GF-D8 (cell line): ENCODE measurements around the gene SNCB.

Experiments
- DNase-seq: peaks from one replicate; lab custom pipeline; 2025; lab: John Stamatoyannopoulos, UW

SNCB gene

GRCh38 chr5:176629853-176630680 is at the start of gene SNCB, which contains the start of gene EIF4E1B:
TSS of gene SNCB (minus strand) at chr5:176630534. CDS start at chr5:176629654, 880 bp downstream.
TSS of gene EIF4E1B (plus strand) at chr5:176630675. CDS start at chr5:176642788, 12,113 bp downstream.
- no peak for DNase-seq

DNA sequence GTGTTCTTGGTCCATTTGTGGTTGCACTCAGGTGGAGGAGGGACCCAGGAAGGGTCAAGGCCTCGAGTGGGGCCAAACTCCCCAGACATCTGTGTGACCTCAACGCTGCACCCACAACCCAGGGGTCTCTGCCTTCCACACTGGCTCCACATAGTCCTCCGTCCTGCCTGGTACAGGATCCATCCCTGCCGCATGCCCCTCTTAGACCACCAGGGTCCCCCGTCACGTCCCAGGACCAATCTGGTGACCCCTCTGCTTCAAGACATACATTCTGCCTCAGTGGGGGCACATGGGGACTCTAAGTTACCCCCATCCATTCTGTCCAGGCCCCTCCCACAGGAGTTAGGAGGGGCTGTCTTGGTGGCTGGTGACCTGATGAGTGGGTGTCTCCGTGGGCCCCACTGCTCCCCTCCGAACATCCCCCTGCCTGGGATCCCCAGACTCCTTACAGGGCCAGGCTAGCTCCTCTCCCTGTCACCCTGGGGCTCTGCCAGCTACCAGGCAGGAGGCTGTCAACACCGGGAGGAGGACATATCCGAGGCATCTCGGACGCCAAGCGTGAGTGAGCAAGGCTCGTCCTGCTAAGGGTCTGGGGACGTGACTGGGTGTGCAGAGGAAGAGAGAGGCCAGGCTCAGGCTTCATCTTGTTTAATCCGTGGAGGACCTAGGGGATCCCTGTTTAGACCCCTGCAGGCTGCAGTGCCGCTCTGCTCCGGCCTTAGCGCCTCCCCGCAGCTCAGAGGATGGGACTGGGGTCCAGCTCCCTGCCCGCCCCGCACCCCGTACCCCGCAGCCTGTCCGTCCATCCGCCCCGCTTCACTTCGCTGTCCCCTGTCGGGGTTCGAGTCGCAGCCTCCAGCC is 49.3 kb upstream of the SNCB start:
- no peak for DNase-seq

DNA sequence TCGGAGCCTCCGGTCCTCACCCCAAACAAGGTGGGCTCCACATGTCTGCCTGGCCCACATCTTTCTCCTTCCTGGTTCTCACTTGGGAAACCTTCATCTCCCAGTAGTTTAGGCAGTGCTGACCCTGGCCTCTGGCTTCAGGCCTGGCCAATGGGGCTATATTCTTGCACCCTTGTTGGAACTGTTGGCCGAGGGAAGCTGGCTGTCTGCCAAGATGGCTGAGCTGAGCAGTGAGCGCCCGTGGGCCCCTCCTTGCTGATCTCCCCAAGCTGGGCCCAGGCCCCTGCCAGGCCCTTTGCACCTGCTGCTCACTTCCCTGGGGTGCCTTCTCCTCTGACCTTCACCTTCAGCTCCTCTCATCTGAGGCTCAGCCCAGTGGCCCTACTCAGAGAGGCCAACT is 48.2 kb upstream of the SNCB start:
- no peak for DNase-seq

DNA sequence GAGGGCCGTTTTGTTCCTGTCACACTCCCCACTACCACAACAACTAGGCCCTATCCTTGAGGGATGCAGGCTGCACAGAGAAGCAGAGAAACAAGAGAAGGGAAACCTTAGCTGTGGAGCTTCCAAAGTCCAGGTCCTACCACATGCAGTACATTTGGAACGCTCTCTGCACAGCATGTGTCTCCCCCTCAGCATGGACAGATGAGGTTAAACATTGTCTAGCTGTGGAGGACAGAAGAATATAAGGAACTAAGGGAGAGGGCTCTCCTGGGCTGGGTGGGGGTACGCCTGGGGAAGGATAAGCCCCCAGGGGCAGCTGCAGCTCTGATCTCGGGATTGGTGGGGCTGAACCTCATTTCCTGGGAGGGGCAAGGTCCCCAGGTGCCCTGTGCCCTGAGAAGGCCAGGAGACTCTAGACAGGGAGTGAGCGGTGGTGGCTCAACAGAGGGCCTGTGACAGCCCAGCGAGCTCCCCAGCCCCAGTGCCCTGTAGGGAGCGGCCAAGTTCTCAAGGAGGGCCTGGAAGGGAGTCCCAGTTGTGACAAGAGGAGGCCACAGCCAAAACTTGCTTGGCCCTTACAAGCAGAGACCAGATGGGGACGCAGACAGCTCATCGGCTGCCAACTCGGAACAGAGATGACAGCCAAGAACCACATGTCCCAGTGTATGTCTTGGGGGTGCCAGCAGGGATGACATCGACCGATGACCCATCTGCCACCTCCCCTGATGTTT is 47.0 kb upstream of the SNCB start:
- DNase-seq: no peak

DNA sequence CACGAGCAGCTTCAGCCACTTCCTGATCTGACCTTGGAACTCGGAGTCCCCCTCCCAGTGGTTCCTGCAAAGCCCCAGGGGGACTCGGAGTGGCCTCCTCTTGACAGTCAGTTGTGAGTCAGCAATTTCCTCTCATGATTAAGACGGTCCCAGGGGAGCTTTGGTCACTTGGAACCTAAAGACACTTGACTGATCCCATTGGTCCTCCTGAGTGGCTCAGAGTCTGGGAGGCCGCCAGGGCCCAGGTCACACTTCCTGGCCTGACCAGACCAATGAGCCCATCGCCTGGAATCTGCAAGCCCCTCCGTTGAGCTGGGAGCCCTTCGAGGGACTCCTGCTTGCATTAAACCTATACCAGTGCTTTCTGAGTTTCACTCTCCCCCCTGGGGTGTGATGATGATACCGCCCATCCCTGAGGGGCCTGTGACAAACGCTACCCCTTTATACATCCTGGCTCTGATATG is 46.1 kb upstream of the SNCB start:
- peak; percentile 40 for DNase-seq

DNA sequence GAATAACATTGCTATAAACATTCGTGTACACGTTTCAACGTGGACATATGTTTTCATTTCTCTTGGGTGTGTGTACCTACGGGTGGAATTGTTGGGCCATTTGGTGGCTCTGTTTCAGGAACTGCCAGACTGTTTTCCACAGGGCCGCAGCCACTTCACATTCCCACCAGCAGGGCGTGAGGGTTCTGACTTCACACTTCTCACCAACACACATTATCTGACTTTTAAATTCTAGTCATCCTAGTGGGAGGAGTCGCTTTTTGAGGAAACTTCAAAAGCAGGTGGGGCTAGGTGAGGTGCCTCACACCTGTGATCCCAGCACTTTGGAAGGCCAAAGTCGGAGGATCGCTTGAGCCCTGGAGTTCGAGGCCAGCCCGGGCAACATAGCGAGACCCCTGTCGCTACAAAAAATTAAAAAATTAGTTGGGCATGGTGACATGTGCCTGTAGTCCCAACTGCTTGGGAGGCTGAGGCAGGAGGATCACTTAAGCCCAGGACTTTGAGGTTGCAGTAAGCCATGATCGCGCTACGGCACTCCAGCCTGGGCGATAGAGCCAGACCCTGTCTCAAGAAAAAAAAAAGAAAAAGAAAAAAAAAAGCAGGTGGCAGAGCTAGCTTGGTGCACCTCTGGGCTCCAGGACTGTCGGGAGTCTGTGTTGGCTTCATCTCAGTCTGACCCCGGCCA is 45.5 kb upstream of the SNCB start:
- no peak for DNase-seq

- no peak for DNase-seq
Measured at GRCh38 chr5:176674799-176675198, 44.5 kb upstream of the SNCB start.

DNA sequence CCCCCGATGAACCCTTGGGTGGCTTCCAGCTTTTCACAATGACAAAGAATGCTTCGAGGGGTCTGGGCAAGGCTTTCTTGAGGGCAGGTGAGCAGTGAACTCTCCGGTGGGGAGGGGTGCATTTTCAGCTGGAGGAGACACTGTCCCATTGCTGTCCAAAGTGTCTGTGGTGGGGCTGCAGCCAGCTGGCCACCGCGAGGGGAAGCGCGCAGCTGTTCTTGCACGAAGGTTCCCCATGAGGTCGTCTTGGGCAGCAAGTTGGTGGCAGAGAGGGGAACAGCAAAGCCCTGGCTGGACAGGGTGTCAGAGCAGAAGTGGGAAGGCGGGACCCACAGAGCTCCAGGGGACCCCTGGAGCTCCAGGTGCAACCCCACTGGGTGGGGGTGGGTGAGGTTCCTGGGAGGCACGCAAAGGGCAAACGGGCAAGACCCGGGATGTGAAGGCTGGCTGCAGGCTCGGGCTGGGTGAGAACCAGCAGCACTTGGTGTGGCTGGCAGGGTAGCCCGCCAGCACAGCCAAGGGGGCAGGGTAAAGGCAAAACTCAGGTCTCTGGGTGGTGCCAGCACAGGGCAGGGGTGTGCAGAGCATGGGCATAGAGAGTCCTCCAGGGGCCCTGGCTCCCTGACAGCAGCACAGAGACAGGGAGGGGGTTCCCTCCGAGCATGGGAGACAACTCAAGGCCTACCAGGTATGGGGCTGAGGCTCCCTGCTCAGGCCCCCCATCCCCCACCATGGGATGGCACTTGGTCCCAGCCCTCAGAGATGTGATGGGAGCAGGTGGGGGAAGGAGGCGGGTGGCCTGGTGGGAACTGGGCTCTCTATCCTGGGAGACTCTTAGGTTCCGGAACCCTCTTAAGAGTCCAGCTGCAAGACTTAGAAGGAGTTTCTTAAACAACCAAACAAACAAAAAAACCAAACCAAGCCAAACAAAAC is 43.6 kb upstream of the SNCB start:
- DNase-seq: no peak

- DNase-seq: no peak
Measured at GRCh38 chr5:176671890-176672747, 41.8 kb upstream of the SNCB start.

- DNase-seq: no peak
Measured at GRCh38 chr5:176671399-176671798, 41.1 kb upstream of the SNCB start.

GRCh38 chr5:176670449-176670848 is 40.1 kb upstream of the SNCB start:
- no peak for DNase-seq

DNA sequence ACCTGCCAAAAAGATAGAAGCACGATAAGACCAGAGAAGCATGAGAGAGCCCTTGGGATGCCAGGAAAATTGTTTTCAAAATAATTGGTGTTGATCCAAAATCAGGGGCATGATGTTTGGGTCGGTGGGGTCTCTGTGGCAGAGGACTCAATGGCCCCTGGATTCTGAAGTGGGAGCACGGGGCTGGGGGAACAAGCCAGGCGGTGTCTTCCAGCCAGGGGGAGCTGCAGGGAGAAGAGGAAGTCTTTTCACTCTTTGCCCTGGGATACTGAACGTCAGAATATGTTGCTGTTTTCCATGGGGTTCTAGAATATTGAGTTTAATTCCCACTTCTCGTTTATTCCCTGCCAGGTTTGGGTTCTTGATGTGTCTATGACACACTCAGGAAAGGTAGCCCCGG is 37.3 kb upstream of the SNCB start:
- no peak for DNase-seq

DNA sequence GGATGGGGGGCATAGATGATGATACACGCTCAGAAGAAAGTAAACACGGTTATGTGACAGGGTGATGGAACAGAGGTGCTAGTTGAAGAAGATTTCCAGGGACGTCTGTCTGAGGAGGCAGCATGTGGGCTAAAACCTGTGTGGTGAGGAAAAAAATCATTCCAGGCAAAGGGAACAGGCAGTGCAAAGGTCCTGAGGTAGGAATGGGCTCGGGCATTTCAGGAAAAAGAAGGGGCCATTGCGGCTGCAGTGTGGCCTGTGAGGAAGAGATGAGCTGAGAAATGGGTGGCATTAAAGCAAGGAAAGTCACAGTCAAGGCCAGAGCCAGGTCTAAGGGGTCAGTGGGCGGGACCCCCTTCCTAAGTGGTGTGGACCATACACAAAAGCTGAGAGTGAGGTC is 35.2 kb upstream of the SNCB start:
- no peak for DNase-seq

DNA sequence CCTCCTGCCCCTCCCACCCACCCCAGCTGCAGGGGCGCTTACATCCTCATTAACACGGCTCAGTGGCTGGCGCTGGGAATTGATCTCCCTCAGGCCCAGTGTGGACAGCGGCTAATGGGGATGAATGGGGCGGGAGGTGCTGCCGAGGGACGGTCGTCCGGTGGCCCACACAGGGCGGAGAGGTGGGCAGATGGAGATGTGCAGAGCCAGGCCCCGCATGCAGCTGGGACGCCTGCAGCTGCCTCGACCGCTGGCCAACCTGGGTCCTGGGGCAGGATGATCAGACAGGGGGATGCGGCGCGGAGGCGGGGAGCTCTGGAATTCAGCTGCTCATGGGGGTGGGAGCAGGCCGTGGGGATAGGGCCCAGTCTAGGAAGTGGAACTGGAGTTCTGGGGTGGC is 34.6 kb upstream of the SNCB start:
- DNase-seq: no peak

GRCh38 chr5:176664479-176664878 is 34.1 kb upstream of the SNCB start:
- no peak for DNase-seq

DNA sequence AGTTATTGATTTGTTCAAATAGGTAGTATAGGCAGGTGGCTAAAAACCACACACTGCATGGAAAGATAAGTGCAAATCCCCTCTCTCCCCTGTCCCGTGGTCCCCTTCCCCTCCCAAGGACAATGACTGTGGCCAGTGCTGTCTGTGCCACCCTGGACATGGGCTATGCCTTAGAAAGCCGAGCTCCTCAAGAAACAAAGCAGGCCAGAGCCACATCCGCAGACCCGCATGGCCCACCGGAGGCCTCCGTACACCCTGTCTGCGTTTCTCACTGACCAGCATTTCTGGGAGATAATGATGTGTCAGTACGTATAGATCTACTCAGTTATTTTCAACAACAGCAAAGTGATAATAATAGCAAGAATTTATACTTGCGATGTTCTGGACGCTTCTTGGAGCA is 33.2 kb upstream of the SNCB start:
- DNase-seq: no peak

- DNase-seq: no peak
Measured at GRCh38 chr5:176662371-176663333, 32.3 kb upstream of the SNCB start.

- DNase-seq: no peak
Measured at GRCh38 chr5:176661676-176662075, 31.3 kb upstream of the SNCB start.
